Inferior parietal cortex (tissue), 1 donor: ENCODE results near the gene ANKRD12.
"Not testable (repeated sequence)": the region's sequence is repeated elsewhere in the genome, so short reads cannot be mapped to it uniquely, and the experiment has no call there.

Experiments
- DNase-seq: peaks from one replicate; pipeline ENCODE4 v3.0.0-alpha.2; 2016; ENCODE audit errors: extremely low spot score

The ANKRD12 gene

GRCh38 chr18:9136315-9137155 is at the start of gene ANKRD12:
TSS of gene ANKRD12 (plus strand) at chr18:9136781. CDS start at chr18:9182433, 45,652 bp downstream.
- DNase-seq: peak; percentile 95

GRCh38 chr18:9087144-9087543 is 49.4 kb upstream of the ANKRD12 start:
- DNase-seq: no peak

- no peak for DNase-seq
Observed at GRCh38 chr18:9088252-9088651, 48.3 kb upstream of the ANKRD12 start.

- DNase-seq: not testable (repeated sequence)
Observed at GRCh38 chr18:9088727-9089126, 47.9 kb upstream of the ANKRD12 start.

GRCh38 chr18:9090578-9090977 is 46.0 kb upstream of the ANKRD12 start:
- DNase-seq: no peak

- no peak for DNase-seq
Observed at GRCh38 chr18:9091066-9091476, 45.5 kb upstream of the ANKRD12 start.

- no peak for DNase-seq
Observed at GRCh38 chr18:9092665-9093064, 43.9 kb upstream of the ANKRD12 start.

- not testable (repeated sequence) for DNase-seq
Observed at GRCh38 chr18:9093109-9093508, 43.5 kb upstream of the ANKRD12 start.

GRCh38 chr18:9094307-9095226 is 42.0 kb upstream of the ANKRD12 start:
- DNase-seq: no peak

- no peak for DNase-seq
Observed at GRCh38 chr18:9095297-9096006, 41.1 kb upstream of the ANKRD12 start.

GRCh38 chr18:9096007-9096371 is 40.6 kb upstream of the ANKRD12 start:
- DNase-seq: no peak

- no peak for DNase-seq
Observed at GRCh38 chr18:9096685-9097084, 39.9 kb upstream of the ANKRD12 start.

- DNase-seq: no peak
Observed at GRCh38 chr18:9097349-9097748, 39.2 kb upstream of the ANKRD12 start.

- no peak for DNase-seq
Observed at GRCh38 chr18:9100796-9101195, 35.8 kb upstream of the ANKRD12 start.

GRCh38 chr18:9101730-9102507 is 34.7 kb upstream of the ANKRD12 start:
- DNase-seq: peak; percentile 40

GRCh38 chr18:9102508-9103375 is 33.8 kb upstream of the ANKRD12 start, which contains the start of gene NDUFV2:
TSS of gene NDUFV2 (plus strand) at chr18:9102699. CDS start at chr18:9102744, 45 bp downstream.
- DNase-seq: peak; percentile 92

- peak; percentile 37 for DNase-seq
Observed at GRCh38 chr18:9103376-9103873, 33.2 kb upstream of the ANKRD12 start.

- DNase-seq: no peak
Observed at GRCh38 chr18:9104244-9104901, 32.2 kb upstream of the ANKRD12 start.

- no peak for DNase-seq
Observed at GRCh38 chr18:9105420-9105819, 31.2 kb upstream of the ANKRD12 start.
